ENCODE results near the gene GDF9. TPM values are rescaled to one million over a fixed set of nuclear protein-coding genes. Genes with fewer than 3 reads are reported as not detected.
"Not testable (repeated sequence)": the region's sequence is repeated elsewhere in the genome, so short reads cannot be mapped to it uniquely, and the experiment has no call there.

GDF9 gene
- total RNA-seq, 1 experiment from 2014 or later, result 0.24 TPM

GRCh38 chr5:132856011-132856410, 10.3 kb downstream of the GDF9 start:
- no CpG with 5 or more reads among the region's 3 CpGs for WGBS (ENCODE audit: extremely low coverage, insufficient read length, low lambda C conversion rate)
- H2BK20ac ChIP-seq (ENCODE audit: low read depth, low read length, poor library complexity, severe bottlenecking), result no peak overlapping the region
- H4K5ac ChIP-seq (ENCODE audit: insufficient read length, low read depth, low read length), result no peak overlapping the region
- H3K14ac ChIP-seq (ENCODE audit: insufficient read depth, low read length), result no peak overlapping the region
- H2AFZ ChIP-seq (ENCODE audit: low read length), result no peak overlapping the region
- H3K27ac Mint-ChIP-seq, result no peak overlapping the region
- H3K56ac ChIP-seq (ENCODE audit: insufficient read length, low read depth, low read length), result no peak overlapping the region
- no peak overlapping the region for H3K27ac ChIP-seq (ENCODE audit: insufficient read length, low read depth, low read length)
- H3K27me3 ChIP-seq (ENCODE audit: insufficient read depth, low read length), result no peaks in the 10 kb centered on the region
- no peak overlapping the region for H4K91ac ChIP-seq (ENCODE audit: insufficient read length, low read depth, low read length)
- no peak overlapping the region for H3K4me3 Mint-ChIP-seq
- H3K23me2 ChIP-seq (ENCODE audit: insufficient read length, low read depth, low read length, poor library complexity, severe bottlenecking), result no peaks in the 10 kb centered on the region
- H3K79me2 ChIP-seq (ENCODE audit: insufficient read depth, low read length), result no peaks in the 10 kb centered on the region
- DNase-seq, result no peak
- no peaks in the 10 kb centered on the region for H3K36me3 Mint-ChIP-seq (ENCODE audit: insufficient read depth in 1 of 3, low read depth in 3 of 3)
- H3K4me1 Mint-ChIP-seq, result peaks cover 3 to 8% of the 10 kb centered on the region in 2 experiments; a peak in 3 of 4 replicates
- TF ChIP-seq, protein P1, sequence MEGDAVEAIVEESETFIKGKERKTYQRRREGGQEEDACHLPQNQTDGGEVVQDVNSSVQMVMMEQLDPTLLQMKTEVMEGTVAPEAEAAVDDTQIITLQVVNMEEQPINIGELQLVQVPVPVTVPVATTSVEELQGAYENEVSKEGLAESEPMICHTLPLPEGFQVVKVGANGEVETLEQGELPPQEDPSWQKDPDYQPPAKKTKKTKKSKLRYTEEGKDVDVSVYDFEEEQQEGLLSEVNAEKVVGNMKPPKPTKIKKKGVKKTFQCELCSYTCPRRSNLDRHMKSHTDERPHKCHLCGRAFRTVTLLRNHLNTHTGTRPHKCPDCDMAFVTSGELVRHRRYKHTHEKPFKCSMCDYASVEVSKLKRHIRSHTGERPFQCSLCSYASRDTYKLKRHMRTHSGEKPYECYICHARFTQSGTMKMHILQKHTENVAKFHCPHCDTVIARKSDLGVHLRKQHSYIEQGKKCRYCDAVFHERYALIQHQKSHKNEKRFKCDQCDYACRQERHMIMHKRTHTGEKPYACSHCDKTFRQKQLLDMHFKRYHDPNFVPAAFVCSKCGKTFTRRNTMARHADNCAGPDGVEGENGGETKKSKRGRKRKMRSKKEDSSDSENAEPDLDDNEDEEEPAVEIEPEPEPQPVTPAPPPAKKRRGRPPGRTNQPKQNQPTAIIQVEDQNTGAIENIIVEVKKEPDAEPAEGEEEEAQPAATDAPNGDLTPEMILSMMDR (conservative IDR thresholded peaks at IDR 0.05), result no peak
- no peak overlapping the region for H2BK12ac ChIP-seq (ENCODE audit: insufficient read length, low read depth, low read length)
- H2BK5ac ChIP-seq (ENCODE audit: insufficient read length, low read length), result no peak overlapping the region
- H4K8ac ChIP-seq (replicated peaks; ENCODE audit: insufficient read length, low read depth, low read length), result no peak overlapping the region
- H3K9me3 ChIP-seq (ENCODE audit: control insufficient read depth, low read depth, low read length), result no peaks in the 10 kb centered on the region
- no peak overlapping the region for H3K4me2 ChIP-seq (ENCODE audit: insufficient read depth, insufficient read length, low read length)
- no peak overlapping the region for H2BK120ac ChIP-seq (ENCODE audit: low read depth, low read length, poor library complexity, severe bottlenecking)
- H3K9me3 Mint-ChIP-seq, result no peaks in the 10 kb centered on the region
- H4K20me1 ChIP-seq (ENCODE audit: control insufficient read depth, insufficient read depth, insufficient read length), result no peaks in the 10 kb centered on the region
- H3K18ac ChIP-seq (ENCODE audit: insufficient read length, low read depth, low read length), result no peak overlapping the region
- H3K23ac ChIP-seq (ENCODE audit: insufficient read length, low read depth, low read length), result no peak overlapping the region
- no peak overlapping the region for H2BK15ac ChIP-seq (ENCODE audit: low read depth, low read length)
- no peak overlapping the region for H3K9ac ChIP-seq (ENCODE audit: extremely low read depth, insufficient read length, low read length)
- no peak overlapping the region for H3T11ph ChIP-seq (ENCODE audit: low read length)
- H3K27me3 Mint-ChIP-seq (ENCODE audit: low read depth), result no peaks in the 10 kb centered on the region; the same call in 1 of the 2 replicates
- H3K79me1 ChIP-seq (ENCODE audit: insufficient read depth, low read depth, low read length, poor library complexity, severe bottlenecking), result no peaks in the 10 kb centered on the region
- no peak overlapping the region for H2AK5ac ChIP-seq (ENCODE audit: insufficient read length, low read length)
- no peak overlapping the region for H3K4ac ChIP-seq (ENCODE audit: low read depth, low read length)
- no peaks in the 10 kb centered on the region for H3K4me1 ChIP-seq (ENCODE audit: insufficient read depth, low read length)

DNA sequence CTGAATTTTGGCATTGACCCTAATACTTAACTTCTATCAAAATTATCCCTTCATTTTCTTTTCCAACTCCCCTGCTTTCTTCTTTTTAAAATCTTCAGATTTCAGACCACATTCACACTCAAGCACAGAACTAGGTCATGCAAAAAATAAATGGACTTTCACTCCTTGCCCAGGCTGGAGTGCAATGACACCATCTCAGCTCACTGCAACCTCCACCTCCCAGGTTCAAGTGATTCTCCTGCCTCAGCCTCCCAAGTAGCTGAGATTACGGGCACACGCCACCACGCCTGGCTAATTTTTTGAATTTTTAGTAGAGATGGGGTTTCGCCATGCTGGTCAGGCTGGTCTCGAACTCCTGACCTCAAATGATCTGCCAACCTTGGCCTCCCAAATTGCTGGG, 11.3 kb downstream of the GDF9 start:
- H4K91ac ChIP-seq (ENCODE audit: insufficient read length, low read depth, low read length); H2AK5ac ChIP-seq (ENCODE audit: insufficient read length, low read length); H3K9me3 Mint-ChIP-seq; H2BK12ac ChIP-seq (ENCODE audit: insufficient read length, low read depth, low read length); H3K23ac ChIP-seq (ENCODE audit: insufficient read length, low read depth, low read length); H4K5ac ChIP-seq (ENCODE audit: insufficient read length, low read depth, low read length); H3K27ac ChIP-seq (ENCODE audit: insufficient read length, low read depth, low read length); H3K27ac Mint-ChIP-seq; H3K4ac ChIP-seq (ENCODE audit: low read depth, low read length); H3K27me3 ChIP-seq (ENCODE audit: insufficient read depth, low read length); H3K79me1 ChIP-seq (ENCODE audit: insufficient read depth, low read depth, low read length, poor library complexity, severe bottlenecking); H3K79me2 ChIP-seq (ENCODE audit: insufficient read depth, low read length); H2BK15ac ChIP-seq (ENCODE audit: low read depth, low read length); H3K4me1 Mint-ChIP-seq; H3K9me3 ChIP-seq (ENCODE audit: control insufficient read depth, low read depth, low read length); H3K4me3 Mint-ChIP-seq; H3T11ph ChIP-seq (ENCODE audit: low read length); H3K56ac ChIP-seq (ENCODE audit: insufficient read length, low read depth, low read length); H2BK120ac ChIP-seq (ENCODE audit: low read depth, low read length, poor library complexity, severe bottlenecking); H3K18ac ChIP-seq (ENCODE audit: insufficient read length, low read depth, low read length); H3K36me3 Mint-ChIP-seq (ENCODE audit: insufficient read depth in 1 of 3, low read depth in 3 of 3); H2BK20ac ChIP-seq (ENCODE audit: low read depth, low read length, poor library complexity, severe bottlenecking); H4K20me1 ChIP-seq (ENCODE audit: control insufficient read depth, insufficient read depth, insufficient read length); H3K4me1 ChIP-seq (ENCODE audit: insufficient read depth, low read length); H3K14ac ChIP-seq (ENCODE audit: insufficient read depth, low read length); H3K27me3 Mint-ChIP-seq (ENCODE audit: low read depth); DNase-seq; H2BK5ac ChIP-seq (ENCODE audit: insufficient read length, low read length); H3K9ac ChIP-seq (ENCODE audit: extremely low read depth, insufficient read length, low read length); H3K4me2 ChIP-seq (ENCODE audit: insufficient read depth, insufficient read length, low read length); H2AFZ ChIP-seq (ENCODE audit: low read length); H3K23me2 ChIP-seq (ENCODE audit: insufficient read length, low read depth, low read length, poor library complexity, severe bottlenecking); H4K8ac ChIP-seq (replicated peaks; ENCODE audit: insufficient read length, low read depth, low read length): not testable (repeated sequence)
- no CpG with 5 or more reads among the region's 5 CpGs for WGBS (ENCODE audit: extremely low coverage, insufficient read length, low lambda C conversion rate)
